Activated B cell treated with CpG ODN at 0.5 μM for 24 hours (primary cell): ENCODE data around the gene ADAMTSL3. TPM values are rescaled to one million over a fixed set of nuclear protein-coding genes. Genes with fewer than 3 reads are reported as not detected.

Source experiments
- ATAC-seq: fragments of 200-7000 bp; cut with Tn5 transposase; one replicate; pipeline ENCODE4 v1.10.0; 2021; ENCODE audit warnings: low read depth, mild to moderate bottlenecking, moderate library complexity
- CTCF ChIA-PET: fragments of 350-600 bp; sonication (Branson Sonifier 250); formaldehyde crosslinking; loops from one replicate; lab custom pipeline; 2021; ENCODE audit warnings: antibody characterized with exemption; lab: Charles Lee
- POLR2A ChIA-PET: fragments of 350-600 bp; sonication (Branson Sonifier 250); formaldehyde crosslinking; loops from one replicate; lab custom pipeline; 2021; ENCODE audit warnings: antibody characterized with exemption; lab: Charles Lee
- DNase-seq: peaks from one replicate; pipeline ENCODE4 v3.0.0; 2022
- H3K27ac Mint-ChIP-seq: one replicate; pipeline ENCODE4 v1.8.0; 2020; ENCODE audit warnings: mixed read lengths
- H3K27me3 Mint-ChIP-seq: one replicate; pipeline ENCODE4 v1.8.0; 2021; ENCODE audit warnings: mixed read lengths
- H3K36me3 Mint-ChIP-seq: one replicate; pipeline ENCODE4 v1.8.0; 2021; ENCODE audit warnings: low read depth, mixed read lengths
- H3K4me1 Mint-ChIP-seq: one replicate; pipeline ENCODE4 v1.8.0; 2021; ENCODE audit warnings: mixed read lengths
- H3K4me3 Mint-ChIP-seq: one replicate; pipeline ENCODE4 v1.8.0; 2020; ENCODE audit warnings: mild to moderate bottlenecking, mixed read lengths
- H3K9me3 Mint-ChIP-seq: one replicate; pipeline ENCODE4 v1.8.0; 2020; ENCODE audit warnings: mixed read lengths
- CTCF ChIP-seq: fragments of 200-600 bp; IDR thresholded peaks from one replicate; pipeline ENCODE4 v1.8.0; 2022; ENCODE audit warnings: antibody characterized with exemption, mild to moderate bottlenecking
- intact Hi-C: fragments of 100-400 bp; cut with micrococcal nuclease; formaldehyde crosslinking; loops from one replicate; pipeline ENCODE4 v1.15.1; 2024
- total RNA-seq: library from RNA; stranded (reverse); gene quantifications from 2 replicates; pipeline ENCODE4 v1.2.3, GENCODE V29; 2022

The ADAMTSL3 gene
- total RNA-seq, 1 donor from 2014 or later, result not detected

- DNase-seq, result no peak
- H3K36me3 Mint-ChIP-seq, result no peaks in the 10 kb centered on the region
- peaks cover 2% of the 10 kb centered on the region for H3K27me3 Mint-ChIP-seq
- no peak for TF ChIP-seq CTCF
- intact Hi-C loops, result no loop called here
- POLR2A ChIA-PET, result no interaction called here
- no peaks in the 10 kb centered on the region for H3K4me1 Mint-ChIP-seq
- no peak overlapping the region for H3K4me3 Mint-ChIP-seq
- no peaks in the 10 kb centered on the region for H3K9me3 Mint-ChIP-seq
- ATAC-seq, result no peak
- CTCF ChIA-PET, result no interaction called here
- H3K27ac Mint-ChIP-seq, result no peak overlapping the region
Observed at GRCh38 chr15:83709811-83710210, 55.9 kb downstream of the ADAMTSL3 start.

GRCh38 chr15:83710452-83710851 lies 56.5 kb downstream of the ADAMTSL3 start:
- no peak overlapping the region for H3K4me3 Mint-ChIP-seq
- CTCF ChIA-PET, result no interaction called here
- POLR2A ChIA-PET, result no interaction called here

GRCh38 chr15:83711236-83711635 lies 57.3 kb downstream of the ADAMTSL3 start:
- no peak for ATAC-seq
- H3K4me1 Mint-ChIP-seq, result no peaks in the 10 kb centered on the region

More at GRCh38 chr15:83710452-83710851, 56.5 kb downstream of the ADAMTSL3 start:
- no peaks in the 10 kb centered on the region for H3K36me3 Mint-ChIP-seq
- TF ChIP-seq CTCF, result no peak
- intact Hi-C loops, result no loop called here
- peaks cover 2% of the 10 kb centered on the region for H3K27me3 Mint-ChIP-seq
- H3K4me1 Mint-ChIP-seq, result no peaks in the 10 kb centered on the region
- no peak overlapping the region for H3K27ac Mint-ChIP-seq
- no peak for ATAC-seq
- no peak for DNase-seq
- no peaks in the 10 kb centered on the region for H3K9me3 Mint-ChIP-seq

GRCh38 chr15:83713242-83713641 lies 59.3 kb downstream of the ADAMTSL3 start:
- no peaks in the 10 kb centered on the region for H3K9me3 Mint-ChIP-seq
- H3K27ac Mint-ChIP-seq, result no peak overlapping the region
- POLR2A ChIA-PET, result no interaction called here
- no peak for ATAC-seq
- CTCF ChIA-PET, result no interaction called here
- no peak for DNase-seq
- peaks cover 6% of the 10 kb centered on the region for H3K27me3 Mint-ChIP-seq
- intact Hi-C loops, result no loop called here
- H3K4me3 Mint-ChIP-seq, result no peak overlapping the region
- no peaks in the 10 kb centered on the region for H3K4me1 Mint-ChIP-seq
- TF ChIP-seq CTCF, result no peak
- no peaks in the 10 kb centered on the region for H3K36me3 Mint-ChIP-seq

More at GRCh38 chr15:83711236-83711635, 57.3 kb downstream of the ADAMTSL3 start:
- no peak for TF ChIP-seq CTCF
- POLR2A ChIA-PET, result no interaction called here
- Mint-ChIP-seq H3K9me3 (no peaks in the 10 kb centered on the region), H3K36me3 (no peaks in the 10 kb centered on the region), H3K27ac (no peak overlapping the region), H3K27me3 (peaks cover 2% of the 10 kb centered on the region), H3K4me3 (no peak overlapping the region)
- intact Hi-C loops, result no loop called here
- DNase-seq, result no peak
- CTCF ChIA-PET, result no interaction called here

- no peaks in the 10 kb centered on the region for H3K4me1 Mint-ChIP-seq
- TF ChIP-seq CTCF, result no peak
- H3K9me3 Mint-ChIP-seq, result no peaks in the 10 kb centered on the region
- DNase-seq, result no peak
- POLR2A ChIA-PET, result no interaction called here
- peaks cover 11% of the 10 kb centered on the region for H3K27me3 Mint-ChIP-seq
- H3K4me3 Mint-ChIP-seq, result no peak overlapping the region
- ATAC-seq, result no peak
- CTCF ChIA-PET, result no interaction called here
- H3K36me3 Mint-ChIP-seq, result no peaks in the 10 kb centered on the region
- intact Hi-C loops, result no loop called here
- no peak overlapping the region for H3K27ac Mint-ChIP-seq
Observed at GRCh38 chr15:83714939-83715628, 61.2 kb downstream of the ADAMTSL3 start.
